Naive thymus-derived CD4-positive, alpha-beta T cell (primary cell): Measurements from ENCODE around the gene TMEM234. TPM values are rescaled to one million over a fixed set of nuclear protein-coding genes. Genes with fewer than 3 reads are reported as not detected.
A peak's percentile ranks its signal among the peaks of the same experiment; 100 is the strongest.

Experiments used
- ATAC-seq: fragments of 150-1000 bp; cut with Tn5 transposase; 2 replicates; pipeline ENCODE4 v1.10.0; 2021; ENCODE audit warnings: mild to moderate bottlenecking, moderate library complexity
- CTCF ChIA-PET: fragments of 350-600 bp; sonication (Branson Sonifier 250); formaldehyde crosslinking; loops from one replicate; lab custom pipeline; 2021; ENCODE audit warnings: antibody characterized with exemption; lab: Charles Lee
- POLR2A ChIA-PET: fragments of 350-600 bp; sonication (Branson Sonifier 250); formaldehyde crosslinking; loops from one replicate; lab custom pipeline; 2021; ENCODE audit warnings: antibody characterized with exemption, inconsistent platforms; lab: Charles Lee
- DNase-seq, 9 donors: peaks; one replicate each; pipeline versions ENCODE4 v3.0.0 to v3.0.0-alpha.2; 2020 to 2022; ENCODE audit warnings: mixed read lengths in 1 of 9
- H3K27ac ChIP-seq: one replicate; pipeline ENCODE4 v1.7.0; 2013; ENCODE audit warnings: mild to moderate bottlenecking, low read depth, low read length, moderate library complexity
- H3K27me3 ChIP-seq, 2 donors: one replicate each; pipeline ENCODE4 v1.7.0; 2013; ENCODE audit warnings: low read length in 2 of 2, mild to moderate bottlenecking in 2 of 2, moderate library complexity in 2 of 2; ENCODE audit not compliant: control insufficient read depth in 2 of 2, insufficient read depth in 2 of 2
- H3K36me3 ChIP-seq, 3 experiments: 1 replicate in 2 of 3; 2 replicates in 1 of 3; pipeline ENCODE4 v1.7.0; 2013; ENCODE audit warnings: low read length in 3 of 3, mild to moderate bottlenecking in 3 of 3, moderate library complexity in 1 of 3; ENCODE audit not compliant: insufficient read depth in 3 of 3, control insufficient read depth in 2 of 3
- H3K4me1 ChIP-seq, 2 donors: one replicate each; pipeline ENCODE4 v1.7.0; 2013; ENCODE audit warnings: low read length in 2 of 2, mild to moderate bottlenecking in 2 of 2, moderate library complexity in 1 of 2; ENCODE audit not compliant: control insufficient read depth in 2 of 2, insufficient read depth in 2 of 2
- H3K4me3 ChIP-seq: 2 replicates; pipeline ENCODE4 v1.7.0; 2013; ENCODE audit warnings: mild to moderate bottlenecking, low read length
- H3K9me3 ChIP-seq, 3 experiments: 1 replicate in 2 of 3; 2 replicates in 1 of 3; pipeline ENCODE4 v1.7.0; 2013; ENCODE audit warnings: low read length in 3 of 3; ENCODE audit not compliant: control insufficient read depth in 2 of 3
- H3K27ac Mint-ChIP-seq, 9 donors: one replicate each; pipeline ENCODE4 v1.8.0; 2020 to 2022; ENCODE audit warnings: mixed read lengths in 9 of 9, mild to moderate bottlenecking in 8 of 9, moderate library complexity in 5 of 9, inconsistent platforms in 2 of 9
- H3K27me3 Mint-ChIP-seq, 5 donors: one replicate each; pipeline ENCODE4 v1.8.0; 2021 to 2022; ENCODE audit warnings: mixed read lengths in 5 of 5, mild to moderate bottlenecking in 1 of 5
- H3K36me3 Mint-ChIP-seq, 5 donors: one replicate each; pipeline ENCODE4 v1.8.0; 2020 to 2022; ENCODE audit warnings: mixed read lengths in 5 of 5, mild to moderate bottlenecking in 3 of 5, inconsistent platforms in 1 of 5
- H3K4me1 Mint-ChIP-seq, 7 donors: one replicate each; pipeline ENCODE4 v1.8.0; 2020 to 2022; ENCODE audit warnings: mixed read lengths in 7 of 7, mild to moderate bottlenecking in 3 of 7, inconsistent platforms in 1 of 7
- H3K4me3 Mint-ChIP-seq, 10 donors: one replicate each; pipeline ENCODE4 v1.8.0; 2020 to 2022; ENCODE audit warnings: mild to moderate bottlenecking in 10 of 10, mixed read lengths in 10 of 10, moderate library complexity in 6 of 10, inconsistent platforms in 2 of 10
- H3K9me3 Mint-ChIP-seq, 11 donors: one replicate each; pipeline ENCODE4 v1.8.0; 2020 to 2022; ENCODE audit warnings: mixed read lengths in 11 of 11, mild to moderate bottlenecking in 4 of 11, inconsistent platforms in 1 of 11, moderate library complexity in 1 of 11
- intact Hi-C, 2 donors: fragments of 100-400 bp; cut with micrococcal nuclease; formaldehyde crosslinking; loops; one replicate each; pipeline ENCODE4 v1.15.1; 2023
- polyA plus RNA-seq, 2 donors: library from polyadenylated mRNA; unstranded; fragments of 300-500 nt; fragmentation: Illumina TruSeq; gene quantifications; one replicate each; pipeline ENCODE4 v1.2.3, GENCODE V29; 2021
- total RNA-seq, 6 experiments: library from RNA in 5 of 6; stranded (reverse) in 5 of 6; gene quantifications; 1 replicate in 5 of 6; 2 replicates in 1 of 6; pipeline ENCODE4 v1.2.3 and lab custom pipeline; 2021 to 2026

TMEM234 gene
- total and polyA plus RNA-seq, 7 experiments from 2014 or later: 5.9 to 29.6 (median 17.4) TPM

DNA sequence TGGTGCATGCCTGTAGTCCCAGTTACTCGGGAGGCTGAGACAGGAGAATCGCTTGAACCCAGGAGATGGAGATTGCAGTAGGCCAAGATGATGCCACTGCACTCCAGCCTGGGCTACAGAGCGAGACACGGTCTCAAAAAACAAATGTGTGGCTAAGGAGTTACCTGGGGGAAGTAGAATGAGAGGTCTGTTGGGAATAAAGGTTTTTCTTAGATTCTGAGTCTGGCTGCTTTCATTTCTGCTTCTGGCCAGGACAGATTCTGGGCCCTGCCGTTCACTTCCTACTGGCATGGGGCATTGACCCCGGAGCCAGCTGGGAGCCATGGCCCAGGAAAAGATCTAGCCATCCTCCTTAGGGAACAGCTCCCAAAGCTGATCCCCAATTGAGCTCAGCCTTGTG, 13.7 kb downstream of the TMEM234 start:
- Mint-ChIP-seq H3K9me3 (no peaks in the 10 kb centered on the region), H3K27me3 (no peaks in the 10 kb centered on the region), H3K4me3 (peak overlapping the region in 1 of 10 donors; percentile 25), H3K27ac (peak overlapping the region in 1 of 9 donors; percentile 46), H3K4me1 (peaks cover 7 to 28% (median 18%) of the 10 kb centered on the region in 7 donors), H3K36me3 (peaks cover 0 to 4% (median 0%) of the 10 kb centered on the region in 5 donors)
- H3K27ac ChIP-seq: no peak overlapping the region
- H3K4me3 ChIP-seq: no peak overlapping the region
- intact Hi-C loops: loop anchor here in 1 of 2 donors (10.0 kb wide), 2 partner anchors 194 to 564 kb away; partner anchors contain the start of genes KHDRBS1 and PEF1
- H3K27me3 ChIP-seq: no peaks in the 10 kb centered on the region
- CTCF ChIA-PET: interaction anchor here (0.6 to 1.0 kb wide), 3 partner anchors 40 to 185 kb away, joined by 3 read pairs; partner anchors contain the start of gene MARCKSL1
- POLR2A ChIA-PET: interaction anchor here (0.6 to 0.9 kb wide), 2 partner anchors 82 to 176 kb away, joined by 3 read pairs; no protein-coding TSS in a partner anchor
- no peak for DNase-seq
- peaks cover 0 to 12% (median 0%) of the 10 kb centered on the region in 3 experiments for H3K36me3 ChIP-seq
- no peaks in the 10 kb centered on the region for H3K9me3 ChIP-seq
- H3K4me1 ChIP-seq: peaks cover 8 to 16% of the 10 kb centered on the region in 2 donors
- ATAC-seq: no peak

DNA sequence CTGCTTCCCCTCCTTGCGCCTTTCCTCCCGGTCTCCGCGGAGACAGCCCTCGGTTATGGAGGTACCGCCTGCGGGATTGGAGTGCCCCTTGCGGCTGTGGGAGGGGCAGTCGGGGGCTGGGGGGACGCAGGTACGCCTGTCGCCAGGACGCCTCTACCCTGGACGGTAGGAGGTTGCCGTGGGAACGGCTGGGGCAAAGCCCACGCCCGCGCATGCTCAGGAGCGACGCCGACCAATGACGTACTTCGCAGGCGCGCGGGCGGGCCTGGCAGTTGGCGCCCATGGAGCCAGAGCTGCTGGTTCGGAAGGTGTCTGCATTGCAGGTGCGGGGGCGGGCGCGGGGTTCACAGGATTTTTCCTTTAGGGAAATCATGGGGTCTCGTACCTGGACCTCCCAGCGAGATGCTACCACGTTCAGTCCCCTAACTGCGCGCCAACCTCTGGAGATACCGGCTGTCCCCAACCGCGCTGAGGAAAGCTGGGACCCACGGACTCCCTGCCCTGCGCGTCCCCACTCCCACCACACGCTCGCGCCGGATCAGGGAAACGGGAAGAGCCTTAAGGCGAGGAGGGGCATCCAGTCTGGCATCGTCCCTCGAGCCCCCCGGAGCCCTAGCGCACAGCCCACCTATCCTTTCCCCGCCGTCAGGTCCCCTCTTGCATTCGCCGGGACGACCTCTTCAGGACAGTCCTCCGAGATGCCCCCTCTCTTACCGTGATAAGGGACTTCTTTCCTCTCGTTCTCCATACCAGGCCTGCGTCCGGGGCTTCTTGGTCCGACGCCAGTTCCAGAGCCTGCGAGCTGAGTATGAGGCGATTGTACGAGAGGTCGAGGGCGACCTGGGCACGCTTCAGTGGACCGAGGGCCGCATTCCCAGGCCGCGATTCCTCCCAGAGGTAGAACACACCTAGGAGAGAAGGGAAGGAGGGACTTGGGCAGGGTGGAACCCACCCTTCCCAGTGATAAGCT, 16.5 kb downstream of the TMEM234 start, which contains the start of gene IQCC:
Gene IQCC, plus strand, starts transcription at position 271 of the 970 bp plus-strand sequence. Its CDS starts 11 bp downstream, at position 282.
- peak within 1 kb of the TSS; percentile 81 for H3K4me3 ChIP-seq
- POLR2A ChIA-PET: interaction anchor here (0.7 to 4.0 kb wide), 12 partner anchors 10 to 189 kb away, joined by 3 to 18 read pairs (median 5); partner anchors contain the start of genes BSDC1, EIF3I, HDAC1 and KPNA6
- no peaks in the 10 kb centered on the region for H3K27me3 ChIP-seq
- H3K36me3 ChIP-seq: peaks cover 0 to 12% (median 0%) of the 10 kb centered on the region in 3 experiments
- no peaks in the 10 kb centered on the region for H3K27me3 Mint-ChIP-seq
- H3K27ac Mint-ChIP-seq: peak within 1 kb of the TSS; percentile 42 to 95 (median 86)
- peaks cover 0 to 4% (median 0%) of the 10 kb centered on the region in 5 donors for H3K36me3 Mint-ChIP-seq
- CTCF ChIA-PET: interaction anchor here (0.6 to 2.1 kb wide), 5 partner anchors 9 to 194 kb away, joined by 3 to 7 read pairs (median 4); no protein-coding TSS in a partner anchor
- H3K9me3 Mint-ChIP-seq: no peaks in the 10 kb centered on the region
- H3K4me1 Mint-ChIP-seq: peaks cover 17 to 45% (median 33%) of the 10 kb centered on the region in 7 donors
- intact Hi-C loops: loop anchor here (1.0 to 10.0 kb wide), 5 partner anchors 17 to 561 kb away; partner anchors contain the start of genes EIF3I (in 1 of the 2), KHDRBS1 (in 1 of the 2), PEF1 (in 1 of the 2) and TMEM234 (in 1 of the 2)
- DNase-seq (peak; percentile 77 to 89 (median 83)), ATAC-seq (peak; percentile 77)
- H3K9me3 ChIP-seq: no peaks in the 10 kb centered on the region
- peak within 1 kb of the TSS; percentile 80 to 91 (median 88) for H3K4me3 Mint-ChIP-seq
- H3K4me1 ChIP-seq: peaks cover 18 to 28% of the 10 kb centered on the region in 2 donors
- peak within 1 kb of the TSS; percentile 80 for H3K27ac ChIP-seq

- Mint-ChIP-seq H3K27ac (peak overlapping the region in 8 of 9 donors; percentile 31 to 95 (median 88)), H3K27me3 (no peaks in the 10 kb centered on the region), H3K9me3 (no peaks in the 10 kb centered on the region), H3K36me3 (peaks cover 0 to 4% (median 0%) of the 10 kb centered on the region in 5 donors), H3K4me3 (peak overlapping the region in 9 of 10 donors; percentile 65 to 91 (median 88)), H3K4me1 (peaks cover 22 to 49% (median 39%) of the 10 kb centered on the region in 7 donors)
- DNase-seq (no peak), ATAC-seq (no peak)
- peaks cover 0 to 16% (median 0%) of the 10 kb centered on the region in 3 experiments for H3K36me3 ChIP-seq
- ChIA-PET POLR2A (interaction anchor here (1.0 to 4.0 kb wide), 9 partner anchors 10 to 189 kb away, joined by 3 to 18 read pairs (median 6); partner anchors contain the start of genes BSDC1, HDAC1 and MARCKSL1), CTCF (interaction anchor here (1.0 to 2.1 kb wide), 2 partner anchors 10 to 44 kb away, joined by 3 to 7 read pairs; no protein-coding TSS in a partner anchor)
- H3K27me3 ChIP-seq: no peaks in the 10 kb centered on the region
- intact Hi-C loops: loop anchor here (1.0 to 10.0 kb wide), 7 partner anchors 17 to 560 kb away; partner anchors contain the start of genes BSDC1 (in 1 of the 2), EIF3I (in 1 of the 2), KHDRBS1 (in 1 of the 2) and PEF1 (in 1 of the 2)
- no peaks in the 10 kb centered on the region for H3K9me3 ChIP-seq
- H3K27ac ChIP-seq: peak overlapping the region; percentile 80
- H3K4me3 ChIP-seq: peak overlapping the region; percentile 81
- peaks cover 20 to 28% of the 10 kb centered on the region in 2 donors for H3K4me1 ChIP-seq
These were observed 17.2 kb downstream of the TMEM234 start for GRCh38 chr1:32204943-32205361.

GRCh38 chr1:32201011-32201855, 20.9 kb downstream of the TMEM234 start:
- Histone ChIP-seq H3K4me1 (peaks cover 30 to 32% of the 10 kb centered on the region in 2 donors), H3K27me3 (no peaks in the 10 kb centered on the region), H3K9me3 (no peaks in the 10 kb centered on the region), H3K36me3 (peaks cover 0 to 16% (median 0%) of the 10 kb centered on the region in 3 experiments), H3K4me3 (peak overlapping the region; percentile 96), H3K27ac (peak overlapping the region; percentile 99)
- H3K27me3 Mint-ChIP-seq: no peaks in the 10 kb centered on the region
- POLR2A ChIA-PET: interaction anchor here (0.6 to 7.7 kb wide), 17 partner anchors 10 to 449 kb away, joined by 3 to 49 read pairs (median 4); partner anchors contain the start of genes HDAC1, KPNA6, MARCKSL1 and RBBP4
- intact Hi-C loops: loop anchor here (1.0 to 10.0 kb wide), 11 partner anchors 21 to 556 kb away; partner anchors contain the start of genes BSDC1 (in 1 of the 2), EIF3I (in 1 of the 2), HDAC1 (in 1 of the 2) and KHDRBS1 (in 1 of the 2)
- H3K27ac Mint-ChIP-seq: peak overlapping the region; percentile 72 to 98 (median 91)
- H3K4me3 Mint-ChIP-seq: peak overlapping the region; percentile 78 to 99 (median 94)
- ATAC-seq (peak; percentile 82), DNase-seq (peak; percentile 51 to 88 (median 78))
- H3K9me3 Mint-ChIP-seq: no peaks in the 10 kb centered on the region
- CTCF ChIA-PET: interaction anchor here (0.5 to 1.9 kb wide), 5 partner anchors 15 to 199 kb away, joined by 3 to 10 read pairs (median 4); partner anchors contain the start of genes LCK and TXLNA
- peaks cover 37 to 70% (median 56%) of the 10 kb centered on the region in 7 donors for H3K4me1 Mint-ChIP-seq
- H3K36me3 Mint-ChIP-seq: peaks cover 0 to 17% (median 2%) of the 10 kb centered on the region in 5 donors
